H1 (cell line): Measurements from ENCODE around the gene GLI1. TPM values are rescaled to one million over a fixed set of nuclear protein-coding genes. Genes with fewer than 3 reads are reported as not detected.
A peak's percentile ranks its signal among the peaks of the same experiment; 100 is the strongest.

ENCODE experiments used
- CTCF ChIA-PET: fragments of 300-600 bp; sonication (Branson Sonifier 250); formaldehyde crosslinking; loops from one replicate; lab custom pipeline; 2021; ENCODE audit not compliant: partially characterized antibody; lab: Charles Lee
- POLR2A ChIA-PET: fragments of 300-600 bp; sonication (Branson Sonifier 250); formaldehyde crosslinking; loops from one replicate; lab custom pipeline; 2021; ENCODE audit warnings: inconsistent platforms; ENCODE audit not compliant: partially characterized antibody; lab: Charles Lee
- DNase-seq, 2 experiments: peaks; one replicate each; pipeline versions ENCODE4 v3.0.0 to v3.0.0-alpha.2; 2010 to 2022; ENCODE audit warnings: low spot score in 2 of 2, low read depth in 1 of 2, mixed read lengths in 1 of 2
- FAIRE-seq: peaks from 2 replicates; lab custom pipeline; 2011; peaks lifted over from hg19 to GRCh38; lab: Jason Lieb, UNC
- H2AFZ ChIP-seq: 2 replicates; pipeline ENCODE4 v1.8.1; 2012; ENCODE audit warnings: low read length, inconsistent platforms
- H2AK5ac ChIP-seq: 2 replicates; pipeline ENCODE4 v1.6.1; 2013; ENCODE audit warnings: low read depth, low read length
- H2BK120ac ChIP-seq: replicated peaks from 2 replicates; pipeline ENCODE3; 2013; ENCODE audit warnings: low read depth, low read length, inconsistent platforms
- H2BK12ac ChIP-seq: 2 replicates; pipeline ENCODE4 v1.6.1; 2013; ENCODE audit warnings: low read depth, low read length
- H2BK15ac ChIP-seq: 2 replicates; pipeline ENCODE4 v1.6.1; 2013; ENCODE audit warnings: low read length
- H2BK20ac ChIP-seq: 2 replicates; pipeline ENCODE4 v1.6.1; 2013; ENCODE audit warnings: low read length
- H2BK5ac ChIP-seq: 2 replicates; pipeline ENCODE4 v1.6.1; 2013; ENCODE audit warnings: low read depth, low read length
- H3K14ac ChIP-seq: 2 replicates; pipeline ENCODE4 v1.6.1; 2013; ENCODE audit warnings: inconsistent platforms; ENCODE audit not compliant: insufficient read length
- H3K18ac ChIP-seq: 2 replicates; pipeline ENCODE4 v1.6.1; 2013; ENCODE audit warnings: low read length; ENCODE audit errors: extremely low read depth
- H3K23ac ChIP-seq: 2 replicates; pipeline ENCODE4 v1.6.1; 2013; ENCODE audit warnings: inconsistent platforms; ENCODE audit not compliant: insufficient read length
- H3K23me2 ChIP-seq: 2 replicates; pipeline ENCODE4 v1.6.1; 2013; ENCODE audit warnings: low read depth, low read length
- H3K27ac ChIP-seq: 2 replicates; pipeline ENCODE4 v1.6.1; 2011; ENCODE audit warnings: low read depth, low read length, inconsistent platforms
- H3K27me3 ChIP-seq, 4 experiments: replicated peaks in 1 of 4; 1 replicate in 1 of 4; 2 replicates in 3 of 4; pipeline versions ENCODE4 v1.6.1 to v1.8.1; 2011 to 2013; ENCODE audit warnings: low read length in 3 of 4, mild to moderate bottlenecking in 3 of 4, inconsistent platforms in 2 of 4, mixed read lengths in 2 of 4, moderate library complexity in 1 of 4; ENCODE audit not compliant: control insufficient read depth in 3 of 4, insufficient read depth in 3 of 4; ENCODE audit errors: extremely low read depth in 1 of 4
- H3K36me3 ChIP-seq, 4 experiments: 2 replicates each; pipeline versions ENCODE4 v1.6.1 to v1.8.1; 2011 to 2013; ENCODE audit warnings: mild to moderate bottlenecking in 4 of 4, low read length in 3 of 4, moderate library complexity in 2 of 4, control low read depth in 1 of 4, inconsistent platforms in 1 of 4; ENCODE audit not compliant: insufficient read depth in 4 of 4, control insufficient read depth in 2 of 4
- H3K4ac ChIP-seq: replicated peaks from 2 replicates; pipeline ENCODE3; 2013; ENCODE audit warnings: low read length, low read depth, mixed read lengths, inconsistent platforms; ENCODE audit not compliant: insufficient read length
- H3K4me1 ChIP-seq, 4 experiments: replicated peaks in 1 of 4; 1 replicate in 1 of 4; 2 replicates in 3 of 4; pipeline versions ENCODE4 v1.6.1 to v1.8.1; 2011 to 2013; ENCODE audit warnings: low read length in 3 of 4, inconsistent platforms in 2 of 4, mixed read lengths in 1 of 4; ENCODE audit not compliant: insufficient read depth in 4 of 4, control insufficient read depth in 3 of 4
- H3K4me2 ChIP-seq, 2 experiments: 2 replicates each; pipeline versions ENCODE4 v1.6.1 to v1.8.1; 2011 to 2013; ENCODE audit warnings: low read depth in 2 of 2, low read length in 2 of 2, control low read depth in 1 of 2, inconsistent platforms in 1 of 2, mild to moderate bottlenecking in 1 of 2; ENCODE audit not compliant: insufficient read depth in 1 of 2
- H3K4me3 ChIP-seq, 4 experiments: fragments of 200-600, 300-600 bp in 1 of 4; sonication (generic), shearing (Covaris generic), sonication (Bioruptor Twin) in 1 of 4; 2 replicates each; pipeline versions ENCODE4 v1.5.1 to v1.8.1; 2011 to 2016; ENCODE audit warnings: low read length in 4 of 4, low read depth in 3 of 4, control low read depth in 2 of 4, inconsistent platforms in 2 of 4, mild to moderate bottlenecking in 2 of 4, mixed read lengths in 1 of 4, moderate library complexity in 1 of 4; ENCODE audit not compliant: insufficient read depth in 2 of 4; ENCODE audit errors: extremely low read depth in 1 of 4
- H3K56ac ChIP-seq: replicated peaks from 2 replicates; pipeline ENCODE3; 2013; ENCODE audit warnings: low read depth, mild to moderate bottlenecking, mixed read lengths, low read length, inconsistent platforms; ENCODE audit not compliant: insufficient read length
- H3K79me1 ChIP-seq: 2 replicates; pipeline ENCODE4 v1.6.1; 2013; ENCODE audit warnings: low read depth, low read length, control low read depth
- H3K79me2 ChIP-seq, 2 experiments: 2 replicates each; pipeline versions ENCODE4 v1.6.1 to v1.8.1; 2012 to 2013; ENCODE audit warnings: low read length in 2 of 2, mild to moderate bottlenecking in 2 of 2, inconsistent platforms in 1 of 2; ENCODE audit not compliant: insufficient read depth in 2 of 2, control insufficient read depth in 1 of 2
- H3K9ac ChIP-seq, 4 experiments: replicated peaks in 1 of 4; 1 replicate in 1 of 4; 2 replicates in 3 of 4; pipeline versions ENCODE4 v1.6.1 to v1.8.1; 2011 to 2013; ENCODE audit warnings: low read depth in 3 of 4, low read length in 3 of 4, control low read depth in 2 of 4, mild to moderate bottlenecking in 2 of 4, moderate library complexity in 2 of 4, inconsistent platforms in 1 of 4; ENCODE audit errors: extremely low read depth in 1 of 4
- H3K9me3 ChIP-seq, 2 experiments: 2 replicates each; pipeline versions ENCODE4 v1.6.1 to v1.8.1; 2012 to 2013; ENCODE audit warnings: mild to moderate bottlenecking in 2 of 2, moderate library complexity in 2 of 2, control low read depth in 1 of 2, inconsistent platforms in 1 of 2, low read depth in 1 of 2, low read length in 1 of 2, mixed read lengths in 1 of 2; ENCODE audit not compliant: insufficient read depth in 2 of 2
- H4K20me1 ChIP-seq, 2 experiments: replicated peaks in 1 of 2; 2 replicates each; pipeline versions ENCODE3 to v1.8.1; 2011 to 2013; ENCODE audit warnings: inconsistent platforms in 2 of 2, low read length in 2 of 2, mild to moderate bottlenecking in 1 of 2; ENCODE audit not compliant: insufficient read depth in 2 of 2, control insufficient read depth in 1 of 2
- H4K5ac ChIP-seq: 2 replicates; pipeline ENCODE4 v1.6.1; 2013; ENCODE audit warnings: low read length, low read depth, mixed read lengths, inconsistent platforms; ENCODE audit not compliant: insufficient read length
- H4K8ac ChIP-seq: 2 replicates; pipeline ENCODE4 v1.8.0; 2013; ENCODE audit warnings: mild to moderate bottlenecking, moderate library complexity, low read length, inconsistent platforms; ENCODE audit not compliant: insufficient read depth; ENCODE audit errors: extremely low read depth
- H4K91ac ChIP-seq: replicated peaks from 2 replicates; pipeline ENCODE3; 2013; ENCODE audit warnings: low read length, mixed read lengths, inconsistent platforms; ENCODE audit not compliant: insufficient read length
- WGBS, 2 experiments: shearing (Covaris generic) in 1 of 2; methylation state at CpG; one replicate each; pipeline versions ENCODE4 v1.1.6 to v1.1.7; 2013 to 2015; ENCODE audit warnings: low lambda C conversion rate in 2 of 2, mixed read lengths in 2 of 2, inconsistent platforms in 1 of 2, low coverage in 1 of 2, missing lambda C conversion rate in 1 of 2; ENCODE audit not compliant: insufficient replicate concordance in 2 of 2, insufficient coverage in 1 of 2, insufficient read length in 1 of 2; ENCODE audit errors: extremely low coverage in 1 of 2, missing lambda C conversion rate in 1 of 2; 5-methylcytosine and 5-hydroxymethylcytosine counted together
- polyA plus RNA-seq, 7 experiments: library from polyadenylated mRNA; depleted of rRNA in 3 of 7; stranded (reverse) in 5 of 7; unstranded in 2 of 7; fragments of >200 nt in 5 of 7; fragments of 200-250 nt in 2 of 7; gene quantifications; 1 replicate in 5 of 7; 2 replicates in 1 of 7; 4 replicates in 1 of 7; pipeline versions ENCODE4 v1.2.1 to v1.2.3, GENCODE V29; 2011 to 2013; ENCODE audit warnings: missing spikeins in 2 of 7, mixed read lengths in 2 of 7
- total RNA-seq: library from RNA; stranded (reverse); fragmentation: NEBNext Ultra II Directional; extraction: Animal tissue kit (Norgen Biotek cat#: 25700); gene quantifications from 2 replicates; pipeline ENCODE4 v1.2.1, GENCODE V29; 2021
- TF ChIP-seq, protein P1 (sequence below), 3 experiments: IDR thresholded peaks; 1 replicate in 2 of 3; 2 replicates in 1 of 3; pipeline versions ENCODE4 v1.5.1 to v1.6.1; 2011; ENCODE audit warnings: low read length in 3 of 3, mild to moderate bottlenecking in 3 of 3, inconsistent platforms in 2 of 3, low read depth in 1 of 3, moderate library complexity in 1 of 3; ENCODE audit not compliant: insufficient read depth in 1 of 3; ENCODE audit errors: control extremely low read depth in 1 of 3
- TF ChIP-seq, protein P2 (sequence below): IDR thresholded peaks from 2 replicates; pipeline ENCODE4 v1.6.1; 2012; ENCODE audit warnings: inconsistent platforms

The GLI1 gene
- total and polyA plus RNA-seq, 2 of the 8 experiments (the other 6 are each of a cell fraction or from before 2014, with no cell fraction given), result 23.5 to 25.3 TPM

DNA sequence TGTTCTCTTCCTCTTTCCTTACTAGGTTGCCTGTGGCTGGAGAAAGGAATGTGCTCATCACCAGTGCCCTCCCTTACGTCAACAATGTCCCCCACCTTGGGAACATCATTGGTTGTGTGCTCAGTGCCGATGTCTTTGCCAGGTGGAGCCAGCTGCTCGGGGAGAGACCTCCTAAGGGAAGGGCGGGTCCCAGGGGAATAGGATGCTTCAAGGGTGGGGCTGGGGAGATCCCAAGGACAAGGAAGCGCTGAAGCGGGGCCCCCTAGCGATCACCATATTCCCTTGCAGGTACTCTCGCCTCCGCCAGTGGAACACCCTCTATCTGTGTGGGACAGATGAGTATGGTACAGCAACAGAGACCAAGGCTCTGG is 38.5 kb downstream of the GLI1 start:
- Histone ChIP-seq H3K18ac (no peak overlapping the region), H2BK12ac (no peak overlapping the region), H3K4ac (no peak overlapping the region), H4K8ac (no peak overlapping the region), H2BK5ac (no peak overlapping the region; the same call in 1 of the 2 replicates), H3K79me2 (peaks cover 0 to 3% of the 10 kb centered on the region in 2 experiments; a peak in 1 of 4 replicates), H2BK15ac (no peak overlapping the region), H3K36me3 (peaks cover 28 to 82% (median 58%) of the 10 kb centered on the region in 4 experiments), H4K5ac (no peak overlapping the region), H2BK20ac (no peak overlapping the region), H3K4me1 (no peaks in the 10 kb centered on the region), H3K56ac (no peak overlapping the region), H3K23ac (no peak overlapping the region), H3K23me2 (no peaks in the 10 kb centered on the region), H3K9me3 (no peaks in the 10 kb centered on the region; a peak in 1 of 4 replicates), H2AFZ (no peak overlapping the region), H4K91ac (no peak overlapping the region), H3K27ac (no peak overlapping the region), H4K20me1 (peaks cover 0 to 2% of the 10 kb centered on the region in 2 experiments), H3K14ac (no peak overlapping the region), H3K4me2 (no peak overlapping the region), H3K4me3 (no peak overlapping the region), H3K79me1 (peaks cover 5% of the 10 kb centered on the region; the same call in 1 of the 2 replicates), H3K27me3 (no peaks in the 10 kb centered on the region), H3K9ac (no peak overlapping the region; a peak in 1 of 7 replicates), H2BK120ac (no peak overlapping the region), H2AK5ac (no peak overlapping the region)
- FAIRE-seq (no peak), DNase-seq (peak in 1 of 2 experiments; percentile 56)
- TF ChIP-seq, protein P1, sequence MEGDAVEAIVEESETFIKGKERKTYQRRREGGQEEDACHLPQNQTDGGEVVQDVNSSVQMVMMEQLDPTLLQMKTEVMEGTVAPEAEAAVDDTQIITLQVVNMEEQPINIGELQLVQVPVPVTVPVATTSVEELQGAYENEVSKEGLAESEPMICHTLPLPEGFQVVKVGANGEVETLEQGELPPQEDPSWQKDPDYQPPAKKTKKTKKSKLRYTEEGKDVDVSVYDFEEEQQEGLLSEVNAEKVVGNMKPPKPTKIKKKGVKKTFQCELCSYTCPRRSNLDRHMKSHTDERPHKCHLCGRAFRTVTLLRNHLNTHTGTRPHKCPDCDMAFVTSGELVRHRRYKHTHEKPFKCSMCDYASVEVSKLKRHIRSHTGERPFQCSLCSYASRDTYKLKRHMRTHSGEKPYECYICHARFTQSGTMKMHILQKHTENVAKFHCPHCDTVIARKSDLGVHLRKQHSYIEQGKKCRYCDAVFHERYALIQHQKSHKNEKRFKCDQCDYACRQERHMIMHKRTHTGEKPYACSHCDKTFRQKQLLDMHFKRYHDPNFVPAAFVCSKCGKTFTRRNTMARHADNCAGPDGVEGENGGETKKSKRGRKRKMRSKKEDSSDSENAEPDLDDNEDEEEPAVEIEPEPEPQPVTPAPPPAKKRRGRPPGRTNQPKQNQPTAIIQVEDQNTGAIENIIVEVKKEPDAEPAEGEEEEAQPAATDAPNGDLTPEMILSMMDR (IDR thresholded peaks at IDR 0.05; ENCODE audit: control extremely low read depth in 1 of 3, insufficient read depth in 1 of 3, low read depth in 1 of 3, low read length in 3 of 3), result peak; percentile 23 to 27 (median 26); a peak in 3 of 4 replicates
- TF ChIP-seq, protein P2, sequence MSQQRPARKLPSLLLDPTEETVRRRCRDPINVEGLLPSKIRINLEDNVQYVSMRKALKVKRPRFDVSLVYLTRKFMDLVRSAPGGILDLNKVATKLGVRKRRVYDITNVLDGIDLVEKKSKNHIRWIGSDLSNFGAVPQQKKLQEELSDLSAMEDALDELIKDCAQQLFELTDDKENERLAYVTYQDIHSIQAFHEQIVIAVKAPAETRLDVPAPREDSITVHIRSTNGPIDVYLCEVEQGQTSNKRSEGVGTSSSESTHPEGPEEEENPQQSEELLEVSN, result no peak
- CTCF ChIA-PET, result interaction anchor here (1.1 to 2.5 kb wide), 4 partner anchors 10 to 21 kb away, joined by 3 to 9 read pairs (median 4); partner anchors contain the start of gene MARS1
- 85% methylated on average over 9 of the region's 9 CpGs; no CpG with 5 or more reads in 1 of the 2 experiments for WGBS, 2 experiments
- POLR2A ChIA-PET, result interaction anchor here (1.0 to 1.5 kb wide), 2 partner anchors 48 to 76 kb away, joined by 3 read pairs; no protein-coding TSS in a partner anchor
